HT1080 (cell line): Measurements from ENCODE around the gene WDFY4. TPM values are rescaled to one million over a fixed set of nuclear protein-coding genes. Genes with fewer than 3 reads are reported as not detected.

Experiments
- DNase-seq: peaks from one replicate; pipeline ENCODE4 v3.0.0-alpha.2; 2015; ENCODE audit warnings: low read depth
- total RNA-seq: library from RNA; depleted of rRNA; stranded (reverse); fragments of >200 nt; shearing (Covaris generic); gene quantifications from 2 replicates; pipeline ENCODE4 v1.2.3, GENCODE V29; 2014

The WDFY4 gene
- total RNA-seq, 1 experiment from 2014 or later = 0.69 TPM

DNA sequence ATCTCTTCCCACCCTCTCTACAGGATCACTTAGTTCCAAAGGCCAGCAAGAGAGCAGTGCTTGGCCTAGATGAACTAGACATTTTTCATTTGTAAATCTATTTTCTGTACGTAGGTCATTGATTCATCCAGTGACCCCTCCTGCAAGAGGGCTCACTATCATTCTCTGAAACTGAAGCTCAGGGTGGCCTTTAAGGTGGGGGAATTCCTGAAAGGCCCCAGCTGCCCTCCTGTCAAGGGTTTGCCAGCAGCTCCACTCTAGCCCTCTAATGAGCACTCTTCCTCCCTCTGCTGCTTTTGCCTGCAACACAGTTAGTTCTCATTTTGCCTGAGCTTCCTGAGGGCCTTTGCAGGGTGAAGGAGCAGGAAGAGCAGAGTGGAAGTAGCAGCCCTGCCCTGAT, 213.8 kb downstream of the WDFY4 start:
- DNase-seq = no peak

DNA sequence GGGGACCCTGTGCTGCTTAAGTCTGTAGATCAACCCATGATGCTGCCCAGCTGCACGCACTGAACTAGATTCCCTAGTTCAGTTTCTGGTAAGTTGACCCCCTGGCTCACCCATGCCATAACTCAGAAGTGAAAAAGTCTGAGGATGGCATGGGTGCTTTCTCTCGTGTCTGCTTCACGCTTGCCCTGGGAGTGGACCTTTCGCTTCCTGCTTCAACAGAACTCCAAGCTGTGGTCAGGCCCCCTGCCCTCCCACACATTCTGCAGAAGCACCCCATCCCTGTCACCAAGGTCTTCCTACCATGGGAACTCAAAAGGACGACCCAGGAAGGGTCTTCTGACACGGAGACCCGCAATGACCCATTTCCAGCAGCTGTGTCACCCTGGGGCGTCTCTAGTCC, 215.1 kb downstream of the WDFY4 start:
- DNase-seq = no peak

DNA sequence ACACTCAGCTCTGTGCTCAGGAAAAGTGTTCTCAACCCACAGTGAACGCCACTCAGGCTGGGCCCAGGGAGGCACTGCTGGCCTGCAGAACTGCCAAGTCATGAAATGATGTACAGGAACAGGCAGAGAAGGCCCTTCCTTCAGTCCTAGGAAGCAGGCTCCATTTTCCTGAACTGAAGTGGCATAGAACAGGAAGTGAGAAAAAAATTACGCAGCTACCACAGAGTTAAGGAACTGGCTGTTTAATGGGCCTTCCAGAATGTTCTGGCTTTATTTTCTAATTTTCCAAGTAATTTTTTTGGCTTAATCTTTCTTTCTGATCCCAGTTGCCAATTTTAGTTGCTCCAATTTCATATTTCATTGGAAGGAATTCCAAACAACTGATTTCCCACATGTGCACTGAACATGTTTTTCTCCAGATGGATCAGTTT, 215.7 kb downstream of the WDFY4 start:
- DNase-seq = no peak

DNA sequence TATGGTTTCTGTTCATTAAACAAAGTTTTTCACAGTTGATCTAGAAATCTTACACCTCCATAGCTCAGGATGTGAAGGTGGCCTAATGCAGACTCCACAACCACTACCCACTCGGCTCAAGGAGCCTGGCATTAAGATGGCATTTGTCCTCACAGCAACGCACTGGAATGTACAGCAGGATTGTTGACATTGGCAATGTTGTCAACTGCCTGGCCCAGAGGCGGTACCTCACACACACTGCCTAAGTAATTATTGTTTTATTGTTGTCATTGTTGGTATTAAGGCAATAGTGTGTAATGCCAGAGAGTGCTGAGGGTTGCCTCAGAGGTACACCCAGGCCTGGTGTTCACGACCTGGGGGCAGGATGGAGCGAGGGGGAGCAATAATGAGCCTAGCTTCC, 216.6 kb downstream of the WDFY4 start:
- DNase-seq = no peak

DNA sequence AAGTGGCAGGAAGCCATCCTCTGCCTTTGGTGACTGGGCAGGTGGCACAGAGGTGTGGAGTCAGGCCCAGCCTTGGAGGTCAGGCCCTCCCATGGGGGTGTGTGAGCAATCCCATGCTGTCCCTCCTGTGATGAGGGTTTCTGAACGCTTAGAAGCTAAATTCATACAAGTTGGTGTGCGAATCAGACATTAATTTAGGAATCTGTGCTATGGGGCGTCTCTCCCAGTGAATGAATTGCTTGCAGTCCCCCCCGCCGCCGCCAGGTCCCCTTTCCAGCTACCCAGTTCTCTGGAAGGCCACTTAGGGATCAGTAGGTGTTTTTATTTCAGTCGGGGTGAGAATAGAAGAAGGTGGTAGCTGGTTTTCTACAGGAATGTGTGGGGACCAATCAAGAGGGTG, 217.4 kb downstream of the WDFY4 start:
- no peak for DNase-seq

DNA sequence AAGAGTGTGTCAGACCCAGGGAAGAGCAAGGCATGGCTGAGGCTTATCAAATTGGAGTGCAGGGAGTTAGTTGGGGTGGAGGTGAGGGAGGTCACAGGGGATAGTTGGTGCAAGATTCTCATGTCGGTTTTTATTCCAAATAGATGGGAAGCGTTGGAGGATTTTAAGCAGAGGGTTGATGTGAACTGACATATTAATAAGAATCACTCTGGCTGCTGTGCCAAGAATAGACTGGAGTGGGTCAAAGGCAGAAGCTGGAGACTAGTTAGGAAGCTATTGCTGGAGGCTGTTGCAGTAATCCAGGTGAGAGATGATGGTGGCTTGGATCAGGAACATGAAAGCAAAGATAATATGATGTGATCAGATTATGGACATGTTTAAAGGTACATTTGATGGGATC, 218.5 kb downstream of the WDFY4 start:
- DNase-seq = no peak

DNA sequence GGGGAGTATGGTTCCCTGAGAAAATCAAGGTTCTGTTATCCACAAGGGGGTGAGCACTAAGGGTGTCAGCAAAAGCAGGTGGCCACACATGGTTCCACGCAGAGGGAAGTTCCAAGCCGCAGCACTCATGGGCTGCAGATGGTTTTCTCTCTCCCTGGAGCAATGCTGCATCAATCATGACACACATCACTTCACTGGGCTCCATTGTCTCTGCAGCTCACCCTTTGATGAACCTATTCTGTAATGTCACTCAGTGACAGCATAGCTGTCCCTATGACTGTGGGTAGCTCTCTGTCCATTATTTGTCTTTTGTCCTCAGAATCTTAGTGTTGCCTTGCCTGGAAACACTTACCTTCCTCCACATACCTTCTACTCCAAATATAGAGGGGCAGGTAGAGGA, 220.2 kb downstream of the WDFY4 start:
- DNase-seq = no peak

DNA sequence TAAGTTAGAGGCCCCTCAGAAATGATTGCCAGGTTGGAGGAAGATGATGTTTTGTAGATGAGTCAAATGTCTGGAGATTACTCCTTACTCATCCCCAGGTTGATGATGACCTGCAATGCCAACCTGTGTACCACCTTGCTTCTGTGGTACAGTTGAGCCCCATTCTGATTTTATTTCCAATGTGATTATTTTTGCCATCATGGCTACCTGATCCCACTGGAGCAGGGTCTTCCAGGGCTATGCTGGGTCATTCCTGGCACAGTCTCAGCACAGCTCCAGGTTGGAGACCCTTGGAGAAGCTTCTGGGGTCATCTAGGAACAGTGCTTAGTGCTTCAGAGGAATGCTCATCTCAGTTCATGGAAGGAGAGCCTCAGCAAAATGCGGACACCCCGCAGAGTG, 220.6 kb downstream of the WDFY4 start:
- no peak for DNase-seq

DNA sequence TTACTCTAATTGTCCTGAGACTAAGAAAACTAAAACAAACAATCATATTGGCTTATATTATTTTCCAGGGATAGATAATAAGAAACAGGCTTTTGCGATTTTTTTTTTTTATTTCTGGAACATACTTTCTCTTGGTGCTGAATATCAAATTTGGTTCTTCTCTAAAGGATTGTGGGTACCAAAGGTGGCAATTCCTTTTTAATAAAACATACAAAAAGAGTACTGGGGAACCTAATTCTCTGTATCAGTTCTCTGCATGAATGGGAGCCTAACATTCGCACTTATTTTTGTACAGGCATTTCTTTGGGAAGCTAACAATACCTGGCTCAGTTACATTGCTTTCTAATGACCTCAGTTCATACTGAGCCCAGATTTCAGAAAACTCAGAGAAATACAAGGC, 222.2 kb downstream of the WDFY4 start:
- no peak for DNase-seq

DNA sequence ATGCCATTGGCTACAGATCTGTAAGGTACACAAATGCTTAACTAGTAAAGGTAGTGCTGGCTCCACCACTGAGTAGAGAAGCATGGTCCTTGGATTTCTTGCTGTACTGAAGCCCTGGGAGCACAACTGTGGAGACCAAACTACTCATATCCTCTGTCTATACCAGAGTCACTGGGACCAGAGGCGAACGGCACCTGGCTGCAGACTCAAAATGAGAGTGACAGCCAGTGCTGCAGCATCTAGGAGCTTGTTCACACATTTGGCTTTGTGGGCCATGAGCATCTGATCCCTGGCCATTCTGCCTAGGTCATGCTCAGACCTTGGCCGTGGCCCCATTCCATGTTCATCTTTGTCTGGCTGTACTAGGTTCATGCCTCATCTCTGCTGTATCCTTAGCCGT, 223.1 kb downstream of the WDFY4 start:
- no peak for DNase-seq

DNA sequence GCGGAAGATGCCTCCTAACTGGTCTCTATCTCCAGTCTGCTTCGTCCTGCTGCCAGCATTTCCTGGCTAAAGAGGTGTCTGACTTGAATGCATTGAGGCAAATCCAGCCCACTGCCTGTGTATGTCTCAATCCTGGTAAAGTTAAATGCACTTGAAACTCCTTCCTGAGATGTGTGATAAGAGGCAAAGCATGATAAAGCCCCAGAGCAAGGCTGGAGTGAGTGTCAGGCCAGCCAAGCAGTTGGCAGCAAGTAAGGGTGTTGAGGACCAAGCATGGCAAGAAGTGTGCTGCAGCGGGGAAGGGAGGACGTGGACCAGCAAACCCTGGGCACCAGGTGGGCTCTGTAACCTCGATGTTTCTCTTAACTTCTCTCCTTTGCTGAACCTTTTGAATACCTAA, 225.9 kb downstream of the WDFY4 start:
- no peak for DNase-seq

DNA sequence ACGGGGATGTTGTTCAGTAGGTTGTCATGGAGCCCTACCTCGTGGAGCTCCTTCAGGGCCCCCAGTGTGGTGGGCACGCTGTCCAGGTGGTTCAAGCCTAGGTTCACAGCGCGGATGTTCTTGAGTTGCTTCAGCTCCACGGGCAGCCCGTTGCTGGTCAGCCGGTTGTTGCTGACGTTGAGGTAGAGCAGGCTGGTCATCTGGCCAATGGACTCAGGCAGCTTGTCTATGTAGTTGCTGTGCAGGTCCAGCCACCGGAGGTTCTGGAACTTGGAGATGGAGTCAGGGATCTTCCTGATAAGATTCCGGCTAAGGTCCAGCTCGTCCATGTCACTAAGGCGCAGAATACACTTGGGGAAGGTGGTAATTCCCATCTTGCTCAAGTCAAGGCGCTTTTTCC, 229.0 kb downstream of the WDFY4 start:
- no peak for DNase-seq

DNA sequence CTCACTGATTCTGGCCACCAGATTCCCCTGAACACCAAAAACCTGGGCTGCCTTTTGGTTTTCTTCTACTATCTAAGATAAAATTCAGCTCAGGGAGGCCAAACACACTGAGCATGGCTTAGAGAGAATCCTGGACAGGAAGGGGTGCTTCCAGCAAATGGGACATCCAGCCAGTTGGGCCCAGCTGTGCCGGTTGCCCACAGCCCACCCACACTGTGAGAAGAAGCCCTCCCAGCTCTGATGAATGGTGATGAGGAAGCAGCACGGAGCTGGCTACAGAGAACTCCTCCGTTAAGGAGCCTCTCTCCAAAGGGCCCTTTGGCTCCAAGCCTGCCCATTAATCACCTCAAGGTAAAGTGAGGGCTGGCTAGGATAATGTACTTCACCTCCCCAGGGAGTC, 239.1 kb downstream of the WDFY4 start:
- no peak for DNase-seq

DNA sequence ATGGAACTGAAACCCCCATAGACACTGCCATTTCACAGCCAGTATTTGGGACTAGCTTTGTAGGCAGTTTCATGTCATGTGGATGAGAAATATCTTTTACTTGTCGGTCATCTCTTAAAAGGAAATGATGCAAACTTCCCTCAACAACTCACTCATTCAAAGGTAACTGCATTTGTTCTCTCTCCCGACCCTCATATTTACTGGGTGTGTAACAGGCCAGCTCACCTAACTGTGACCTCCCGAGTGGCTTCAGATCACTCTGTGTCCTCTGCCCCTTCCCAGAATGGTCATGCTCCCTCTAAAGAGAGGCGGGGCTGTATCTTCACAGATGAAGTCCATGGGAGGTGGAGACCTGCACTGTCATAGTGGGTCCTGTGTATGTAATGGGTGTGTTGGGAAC, 240.3 kb downstream of the WDFY4 start:
- no peak for DNase-seq

DNA sequence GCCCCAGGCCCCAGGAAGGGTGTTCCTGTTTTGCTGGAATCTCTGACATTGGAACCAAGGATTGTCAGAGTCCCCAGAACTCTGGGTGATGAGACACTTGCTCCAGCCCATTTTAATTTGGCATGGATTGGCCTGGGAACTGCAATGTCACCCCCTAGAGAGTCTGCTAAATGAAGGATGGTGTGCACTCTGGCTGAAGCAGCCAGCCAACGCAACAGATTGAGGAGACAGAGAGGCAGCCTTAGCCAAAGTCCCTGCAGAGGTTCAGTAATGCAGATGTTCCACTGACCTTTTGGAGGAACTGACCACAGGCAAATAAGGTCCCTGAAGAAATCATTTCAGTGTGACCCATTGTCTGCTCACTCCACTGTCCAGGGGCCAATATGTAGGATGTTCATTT, 241.6 kb downstream of the WDFY4 start:
- DNase-seq = no peak

DNA sequence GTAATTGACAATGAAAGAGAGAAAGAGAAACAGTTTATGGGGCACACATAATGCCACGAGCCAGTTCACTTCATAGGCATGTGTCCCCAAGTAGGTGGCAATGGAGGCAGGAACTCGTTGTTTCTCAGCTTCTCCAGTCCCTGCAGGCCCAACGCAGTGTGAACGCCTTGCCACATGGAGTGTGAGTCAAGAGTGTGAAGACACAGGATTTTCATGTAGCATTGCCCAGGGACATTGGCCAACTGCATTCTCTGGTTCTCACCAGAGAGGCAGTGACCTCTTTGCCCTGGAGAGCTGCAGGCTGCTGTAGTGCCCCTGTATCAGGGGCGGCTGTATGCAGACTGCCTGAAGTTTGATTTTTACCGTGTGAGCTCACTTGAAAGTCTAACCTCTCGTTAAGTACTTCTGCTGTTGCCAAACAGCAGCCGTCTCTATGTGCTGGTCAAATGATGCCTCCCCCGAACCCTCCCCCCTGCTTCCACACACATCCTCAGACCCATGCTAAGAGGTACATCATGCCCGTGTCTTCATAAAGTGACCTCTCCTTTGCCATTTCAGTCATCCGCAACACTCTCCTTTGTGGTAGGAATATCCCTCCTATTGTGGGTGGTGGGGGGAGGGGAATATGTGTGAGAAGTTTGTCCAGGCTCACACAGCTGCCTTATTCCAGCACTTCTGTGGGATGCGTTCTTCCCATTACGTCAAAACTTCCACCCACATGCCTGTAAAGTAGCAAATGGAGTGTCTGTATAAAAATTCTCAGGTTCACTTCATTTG, 242.3 kb downstream of the WDFY4 start:
- no peak for DNase-seq

DNA sequence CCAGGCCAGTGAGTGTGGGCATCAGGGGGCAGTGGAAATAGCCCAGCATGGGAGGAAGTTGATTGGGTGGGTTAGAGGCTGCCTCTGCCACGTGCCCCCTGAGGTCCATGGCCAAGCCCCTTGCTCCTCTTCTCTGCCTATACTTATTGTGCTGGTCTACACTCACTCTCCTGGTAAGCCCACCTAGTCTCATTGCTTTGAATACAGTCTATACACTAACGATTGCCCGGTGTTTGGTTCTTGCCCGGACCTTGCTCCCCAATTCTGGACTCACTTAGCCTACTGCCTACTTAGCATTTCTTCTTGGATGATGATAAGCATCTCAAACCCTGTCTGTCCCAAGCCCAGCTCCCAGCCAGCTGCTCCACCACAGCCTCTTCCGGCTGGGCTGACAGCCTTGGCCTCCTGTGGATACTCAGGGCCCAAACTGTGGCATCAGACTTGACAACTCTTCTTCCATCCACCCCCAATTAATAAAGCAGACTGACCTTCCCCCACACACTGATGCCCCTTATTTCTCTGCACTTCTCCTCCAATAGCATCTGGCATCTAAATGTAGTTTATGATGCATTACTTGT, 244.8 kb downstream of the WDFY4 start:
- no peak for DNase-seq

DNA sequence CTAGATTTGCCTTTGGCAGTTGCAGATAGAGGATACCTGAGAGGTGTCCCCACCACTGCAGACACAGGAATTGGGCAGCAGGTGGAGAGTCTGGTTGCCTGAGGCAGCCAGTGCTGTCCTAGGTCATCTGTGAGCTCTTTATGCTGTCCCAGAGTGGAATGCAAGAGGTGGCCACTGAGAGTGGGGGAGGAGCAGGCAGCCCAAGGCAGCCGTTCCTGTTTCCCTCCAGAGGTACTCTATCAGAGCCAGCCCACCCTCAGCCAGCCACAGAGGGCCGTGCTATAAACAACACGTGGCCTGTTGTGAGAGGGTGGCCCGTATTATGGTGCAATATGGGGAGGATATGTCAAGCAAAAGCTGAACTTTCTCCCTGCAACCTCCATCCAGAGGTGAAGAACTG, 246.5 kb downstream of the WDFY4 start:
- no peak for DNase-seq

DNA sequence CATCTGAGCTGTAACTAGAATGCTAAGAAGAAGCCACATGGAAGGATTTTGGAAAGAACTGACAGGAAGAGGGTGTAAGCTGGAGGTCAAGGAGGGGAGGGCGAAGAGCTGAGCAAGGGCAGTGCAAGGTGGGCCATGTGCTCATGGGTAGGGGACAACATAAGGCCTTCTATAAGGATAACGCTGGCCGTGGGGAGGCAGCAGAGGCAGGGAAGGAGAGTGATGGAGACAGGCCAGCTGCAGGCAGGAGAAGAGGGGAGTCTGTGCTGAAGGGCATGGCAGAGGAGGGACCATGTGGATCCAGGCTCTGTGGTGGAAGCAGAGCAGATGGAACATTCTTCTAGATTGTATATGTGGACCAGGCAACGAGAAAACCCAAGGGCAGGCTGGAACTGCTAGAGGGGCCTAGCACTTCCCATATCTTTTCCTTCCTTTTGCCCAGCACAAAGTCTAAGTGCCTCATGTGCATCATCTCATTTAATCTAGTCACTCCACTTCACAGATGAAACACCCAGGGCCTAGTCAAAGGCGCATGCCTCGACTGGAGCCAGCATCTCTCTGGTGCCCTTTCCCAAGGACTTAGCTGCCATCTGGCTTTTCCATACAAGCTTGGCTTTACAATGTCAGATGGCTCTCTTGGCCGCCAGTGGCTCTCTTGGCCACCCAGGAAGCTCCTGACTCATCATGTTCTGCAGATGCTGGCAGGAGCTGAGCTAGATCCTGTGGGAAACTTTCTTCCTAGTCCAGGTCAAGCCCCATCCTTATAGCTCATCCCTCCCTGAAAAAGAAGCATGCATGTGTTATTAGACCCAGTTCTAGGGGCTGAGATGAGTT, 248.4 kb downstream of the WDFY4 start:
- DNase-seq = peak; percentile 21

DNA sequence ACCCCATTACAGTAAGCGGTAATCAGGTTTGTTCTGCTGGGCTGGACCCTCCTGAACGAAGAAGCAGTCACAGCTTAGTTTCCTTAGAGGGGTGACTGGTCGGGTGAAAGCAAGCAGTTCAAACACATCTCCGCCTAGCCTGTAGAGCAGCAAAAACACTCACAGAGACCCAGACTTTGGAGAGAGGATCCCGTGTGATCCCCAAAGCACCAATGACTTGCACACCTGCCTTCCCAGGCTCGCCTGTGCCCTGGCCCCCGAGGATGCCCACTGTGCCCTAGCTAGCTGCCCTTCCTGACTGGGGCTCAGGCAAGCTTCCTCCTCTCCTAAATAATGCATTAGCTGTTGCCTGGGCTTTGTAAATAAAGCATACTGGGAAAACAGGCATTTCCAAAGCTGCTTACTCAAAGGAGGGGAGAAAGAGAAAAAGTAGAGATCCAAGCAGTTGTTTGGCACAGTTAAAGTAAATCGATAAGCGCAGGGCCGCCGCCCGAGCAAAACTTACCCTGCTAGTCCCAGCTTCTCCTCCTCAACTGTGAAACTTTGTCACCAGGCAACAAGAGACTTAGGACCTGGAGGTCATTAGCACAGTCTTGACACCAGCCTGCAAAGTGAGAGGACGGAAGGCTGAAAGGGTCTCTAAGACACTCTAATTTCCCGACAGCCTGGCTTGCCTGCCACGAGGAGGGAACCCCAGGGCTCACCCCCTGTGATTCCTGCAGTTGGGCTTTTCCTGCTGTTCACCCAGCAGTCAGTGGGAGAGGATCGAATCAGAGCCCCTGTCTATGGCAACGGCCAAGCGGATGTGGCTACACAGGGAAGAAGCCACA, 250.2 kb downstream of the WDFY4 start:
- DNase-seq = peak; percentile 35

DNA sequence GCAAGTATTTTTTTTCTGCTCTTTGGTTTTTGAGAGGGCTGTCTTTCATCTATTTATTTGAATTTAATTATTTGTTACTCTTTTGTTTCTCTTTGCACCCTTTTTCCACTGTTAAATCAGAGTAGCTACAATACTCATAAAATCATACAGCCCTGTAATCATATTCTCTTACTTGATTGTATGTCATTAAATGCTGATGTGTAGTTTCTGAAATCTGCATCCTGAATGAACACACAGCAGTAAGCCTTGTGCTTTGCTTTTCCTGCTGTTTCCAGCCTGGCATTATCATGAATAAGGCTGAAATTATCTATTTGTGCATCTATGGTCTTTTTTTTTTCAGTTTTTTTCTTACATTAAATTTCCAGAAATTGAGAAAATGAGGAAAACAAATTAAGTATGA, 250.9 kb downstream of the WDFY4 start:
- no peak for DNase-seq

DNA sequence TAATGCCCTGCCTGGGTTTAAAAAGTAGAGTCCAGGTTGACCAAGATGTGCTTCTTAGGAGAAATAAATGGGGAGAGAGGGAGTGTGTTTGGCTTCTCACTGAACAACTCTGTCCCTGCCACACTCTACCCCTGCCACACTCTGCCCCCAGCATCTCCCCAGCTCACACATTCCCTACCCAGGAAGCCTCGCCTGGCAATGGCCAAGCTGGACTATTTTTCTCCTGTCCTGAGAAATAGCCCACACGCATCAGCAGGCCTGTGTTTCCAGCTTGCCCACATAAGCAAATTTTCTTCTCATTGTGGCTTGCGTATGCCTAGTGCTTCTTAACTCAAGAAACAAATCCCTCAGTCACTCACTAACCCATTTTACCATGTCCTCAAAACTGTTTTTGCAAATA, 253.1 kb downstream of the WDFY4 start:
- no peak for DNase-seq
